BJ (cell line): Measurements from ENCODE around the gene CCDC116. TPM values are rescaled to one million over a fixed set of nuclear protein-coding genes. Genes with fewer than 3 reads are reported as not detected.
"Not testable (repeated sequence)": the region's sequence is repeated elsewhere in the genome, so short reads cannot be mapped to it uniquely, and the experiment has no call there.

Experiments used
- CTCF ChIA-PET: fragments of 350-600 bp; formaldehyde crosslinking; extraction: SDS; loops from one replicate; lab custom pipeline; 2021; ENCODE audit warnings: antibody characterized with exemption, inconsistent platforms; lab: Yijun Ruan, JAX
- POLR2A ChIA-PET: fragments of 300-600 bp; sonication (Branson Sonifier 250); formaldehyde crosslinking; extraction: SDS; loops from one replicate; lab custom pipeline; 2021; ENCODE audit warnings: antibody characterized with exemption; lab: Charles Lee
- DNase-seq: peaks from one replicate; pipeline ENCODE4 v3.0.0-alpha.2; 2011; ENCODE audit warnings: low read depth
- H3K27me3 ChIP-seq: 2 replicates; pipeline ENCODE4 v1.6.0; 2011; ENCODE audit warnings: low read length; ENCODE audit not compliant: control insufficient read depth, insufficient read depth
- H3K36me3 ChIP-seq: 2 replicates; pipeline ENCODE4 v1.5.1; 2011; ENCODE audit warnings: low read length; ENCODE audit not compliant: control insufficient read depth, insufficient read depth
- H3K4me3 ChIP-seq: 2 replicates; pipeline ENCODE4 v1.5.1; 2011; ENCODE audit warnings: low read depth, mild to moderate bottlenecking, control low read depth, low read length
- polyA plus RNA-seq: library from polyadenylated mRNA; depleted of rRNA; stranded (reverse); fragments of >200 nt; gene quantifications from 2 replicates; pipeline ENCODE4 v1.2.3, GENCODE V29; 2011
- TF ChIP-seq, protein P1 (sequence below): IDR thresholded peaks from 2 replicates; pipeline ENCODE4 v1.5.1; 2011; ENCODE audit warnings: low read depth, mild to moderate bottlenecking, control low read depth, inconsistent platforms, low read length, moderate library complexity; ENCODE audit not compliant: insufficient read depth

CCDC116 gene
- polyA plus RNA-seq, 1 experiment = 0.13 TPM

DNA sequence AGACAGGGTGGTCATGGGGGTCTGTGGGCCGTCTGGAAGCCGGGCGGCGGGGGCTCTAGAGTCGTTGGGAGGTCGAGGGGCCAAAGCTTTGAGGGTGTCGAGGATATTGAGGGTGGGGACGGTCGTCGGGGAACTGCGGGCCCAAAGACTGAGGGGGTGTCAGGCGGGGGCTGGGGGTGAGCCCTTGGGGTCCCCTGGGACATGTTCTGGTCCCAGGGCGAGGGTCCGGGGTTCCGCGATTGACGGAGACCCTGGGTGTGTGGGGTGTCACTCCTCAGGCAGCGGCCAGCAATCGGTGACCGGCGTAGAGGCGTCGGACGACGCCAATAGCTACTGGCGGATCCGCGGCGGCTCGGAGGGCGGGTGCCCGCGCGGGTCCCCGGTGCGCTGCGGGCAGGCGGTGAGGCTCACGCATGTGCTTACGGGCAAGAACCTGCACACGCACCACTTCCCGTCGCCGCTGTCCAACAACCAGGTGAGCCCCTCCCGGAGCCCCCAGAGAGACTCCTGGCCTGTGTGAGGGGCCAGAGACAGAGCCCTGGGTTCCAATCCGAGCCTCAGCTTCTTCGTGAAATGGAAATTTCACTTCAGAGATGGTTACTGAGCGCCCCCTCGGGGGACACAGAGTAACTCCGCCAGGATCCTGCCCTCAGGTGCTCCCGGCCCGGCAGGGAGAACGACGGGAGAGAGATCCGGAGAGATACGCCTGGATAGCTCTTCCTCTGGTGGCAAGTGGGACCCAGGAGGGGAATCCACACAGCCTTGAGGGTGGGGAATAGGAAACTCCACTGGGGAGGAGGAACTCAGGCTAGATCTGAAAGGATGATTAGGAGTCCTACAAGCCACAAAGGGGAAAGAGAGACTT is 10.3 kb downstream of the CCDC116 start:
- TF ChIP-seq, protein P1, sequence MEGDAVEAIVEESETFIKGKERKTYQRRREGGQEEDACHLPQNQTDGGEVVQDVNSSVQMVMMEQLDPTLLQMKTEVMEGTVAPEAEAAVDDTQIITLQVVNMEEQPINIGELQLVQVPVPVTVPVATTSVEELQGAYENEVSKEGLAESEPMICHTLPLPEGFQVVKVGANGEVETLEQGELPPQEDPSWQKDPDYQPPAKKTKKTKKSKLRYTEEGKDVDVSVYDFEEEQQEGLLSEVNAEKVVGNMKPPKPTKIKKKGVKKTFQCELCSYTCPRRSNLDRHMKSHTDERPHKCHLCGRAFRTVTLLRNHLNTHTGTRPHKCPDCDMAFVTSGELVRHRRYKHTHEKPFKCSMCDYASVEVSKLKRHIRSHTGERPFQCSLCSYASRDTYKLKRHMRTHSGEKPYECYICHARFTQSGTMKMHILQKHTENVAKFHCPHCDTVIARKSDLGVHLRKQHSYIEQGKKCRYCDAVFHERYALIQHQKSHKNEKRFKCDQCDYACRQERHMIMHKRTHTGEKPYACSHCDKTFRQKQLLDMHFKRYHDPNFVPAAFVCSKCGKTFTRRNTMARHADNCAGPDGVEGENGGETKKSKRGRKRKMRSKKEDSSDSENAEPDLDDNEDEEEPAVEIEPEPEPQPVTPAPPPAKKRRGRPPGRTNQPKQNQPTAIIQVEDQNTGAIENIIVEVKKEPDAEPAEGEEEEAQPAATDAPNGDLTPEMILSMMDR = peak; percentile 71
- POLR2A ChIA-PET = no interaction called here
- H3K27me3 ChIP-seq = no peaks in the 10 kb centered on the region
- DNase-seq = no peak
- H3K4me3 ChIP-seq = peak overlapping the region; percentile 92
- no peaks in the 10 kb centered on the region; the same call in none of the 2 replicates for H3K36me3 ChIP-seq
- CTCF ChIA-PET = interaction anchor here (0.7 to 3.9 kb wide), 8 partner anchors 9 to 1757 kb away, joined by 3 to 71 read pairs (median 4); partner anchors contain the start of genes CCDC116 and YDJC

DNA sequence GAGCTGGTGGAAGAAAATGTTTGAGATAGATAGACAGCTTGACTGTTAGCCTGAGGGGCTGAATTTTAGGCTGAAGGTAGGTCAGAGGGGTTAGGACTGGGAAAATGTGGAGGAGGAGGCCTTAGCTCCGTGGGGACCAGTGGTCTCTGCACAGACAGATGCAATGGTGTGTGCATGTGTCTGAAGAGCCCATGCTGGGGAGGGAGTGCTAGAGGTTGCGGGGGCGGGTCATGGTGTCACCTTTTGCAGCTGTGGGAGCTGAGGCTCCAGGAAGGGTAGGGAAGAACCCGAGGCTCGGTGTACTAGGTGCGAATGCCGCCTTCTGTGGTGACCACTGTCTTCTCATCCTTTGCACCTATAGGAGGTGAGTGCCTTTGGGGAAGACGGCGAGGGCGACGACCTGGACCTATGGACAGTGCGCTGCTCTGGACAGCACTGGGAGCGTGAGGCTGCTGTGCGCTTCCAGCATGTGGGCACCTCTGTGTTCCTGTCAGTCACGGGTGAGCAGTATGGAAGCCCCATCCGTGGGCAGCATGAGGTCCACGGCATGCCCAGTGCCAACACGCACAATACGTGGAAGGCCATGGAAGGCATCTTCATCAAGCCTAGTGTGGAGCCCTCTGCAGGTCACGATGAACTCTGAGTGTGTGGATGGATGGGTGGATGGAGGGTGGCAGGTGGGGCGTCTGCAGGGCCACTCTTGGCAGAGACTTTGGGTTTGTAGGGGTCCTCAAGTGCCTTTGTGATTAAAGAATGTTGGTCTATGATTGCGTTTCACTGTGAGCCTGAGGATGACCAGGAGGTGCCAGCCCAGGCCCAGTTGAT is 11.2 kb downstream of the CCDC116 start:
- no peaks in the 10 kb centered on the region for H3K27me3 ChIP-seq
- H3K4me3 ChIP-seq = no peak overlapping the region; the same call in 1 of the 2 replicates
- CTCF ChIA-PET = interaction anchor here (1.3 to 3.9 kb wide), 4 partner anchors 10 to 88 kb away, joined by 3 to 71 read pairs (median 9); partner anchors contain the start of genes CCDC116 and YDJC
- no peaks in the 10 kb centered on the region; the same call in none of the 2 replicates for H3K36me3 ChIP-seq
- DNase-seq = no peak
- TF ChIP-seq, protein P1 = peak; percentile 10; the same call in 1 of the 2 replicates
- POLR2A ChIA-PET = no interaction called here

GRCh38 chr22:21645513-21645912 is 13.0 kb downstream of the CCDC116 start:
- CTCF ChIA-PET = interaction anchor here (1.8 to 4.8 kb wide), 3 partner anchors 10 to 21 kb away, joined by 5 to 56 read pairs (median 16); partner anchors contain the start of genes CCDC116 and YDJC
- H3K27me3 ChIP-seq, DNase-seq, H3K36me3 ChIP-seq, POLR2A ChIA-PET, H3K4me3 ChIP-seq: not testable (repeated sequence)

GRCh38 chr22:21646608-21647590 is 14.3 kb downstream of the CCDC116 start:
- CTCF ChIA-PET = interaction anchor here (0.9 to 4.8 kb wide), 8 partner anchors 9 to 306 kb away, joined by 3 to 56 read pairs (median 5); partner anchors contain the start of genes CCDC116, PPM1F and YDJC
- no peak for DNase-seq

More at GRCh38 chr22:21646608-21647590, 14.3 kb downstream of the CCDC116 start:
- H3K36me3 ChIP-seq = no peaks in the 10 kb centered on the region; the same call in none of the 2 replicates
- POLR2A ChIA-PET = no interaction called here
- H3K27me3 ChIP-seq = no peaks in the 10 kb centered on the region
- no peak overlapping the region for H3K4me3 ChIP-seq
- TF ChIP-seq, protein P1 = peak; percentile 90
